SK-N-MC (cell line): ENCODE data around the gene PXN.

Source experiments
- EZH2 ChIP-seq: fragments of 200-600 bp; sonication (generic); IDR thresholded peaks from one replicate; pipeline ENCODE4 v1.6.1; 2017; ENCODE audit warnings: antibody characterized with exemption
- FOXP2 ChIP-seq: optimal IDR thresholded peaks from 2 replicates; pipeline ENCODE3; 2011; ENCODE audit warnings: mild to moderate bottlenecking, moderate library complexity; ENCODE audit not compliant: insufficient read depth; ENCODE audit errors: extremely low read length, control extremely low read depth
- POLR2AphosphoS5 ChIP-seq: IDR thresholded peaks from 2 replicates; pipeline ENCODE4 v1.6.1; 2012; ENCODE audit warnings: mild to moderate bottlenecking, low read depth, low read length, borderline replicate concordance

DNA sequence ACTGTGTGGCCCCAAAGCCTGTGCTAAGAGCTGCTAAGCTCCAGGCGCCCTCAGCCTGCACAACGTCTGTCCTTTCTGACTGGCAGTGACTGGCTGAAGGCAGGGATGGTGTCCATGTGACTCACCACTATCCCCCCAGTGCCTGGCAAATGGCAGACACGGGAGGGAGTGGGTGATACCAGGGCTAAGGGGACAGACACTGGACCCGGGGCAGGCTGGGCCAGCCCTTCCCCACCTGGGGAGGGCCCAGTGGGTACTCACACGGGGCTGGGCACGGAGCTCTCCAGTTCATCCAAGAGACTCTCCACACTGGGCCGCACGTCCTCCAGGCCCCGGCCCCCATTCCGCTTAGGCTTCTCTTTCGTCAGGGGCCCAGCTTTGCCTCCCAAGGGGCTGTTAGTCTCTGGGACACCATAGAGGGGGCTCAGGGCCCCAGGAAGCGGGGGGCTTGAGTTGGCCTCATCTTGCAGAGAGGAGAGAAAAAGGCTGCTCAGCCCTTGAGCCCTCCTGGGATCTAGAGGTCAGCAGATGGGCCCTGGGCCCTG, 43.2 kb downstream of the PXN start:
- TF ChIP-seq POLR2AphosphoS5 = no peak
- TF ChIP-seq EZH2 = no peak
- TF ChIP-seq FOXP2 = no peak
